KMS-11 (cell line): ENCODE measurements around the gene ZNF543.

Experiments
- H2AFZ ChIP-seq: fragments of 200-600 bp; sonication (generic); 2 replicates; pipeline ENCODE4 v1.6.1; 2016; ENCODE audit warnings: antibody characterized with exemption, mixed run types, low read depth
- H3K27ac ChIP-seq: fragments of 200-600 bp; sonication (generic); 2 replicates; pipeline ENCODE4 v1.6.1; 2016; ENCODE audit warnings: mild to moderate bottlenecking, mixed run types
- H3K27me3 ChIP-seq: fragments of 200-600 bp; sonication (generic); 2 replicates; pipeline ENCODE4 v1.6.1; 2017; ENCODE audit warnings: mild to moderate bottlenecking, low read depth, mixed run types, moderate library complexity; ENCODE audit not compliant: insufficient read depth
- H3K36me3 ChIP-seq: fragments of 200-600 bp; sonication (generic); 2 replicates; pipeline ENCODE4 v1.6.1; 2017; ENCODE audit warnings: mild to moderate bottlenecking, mixed run types; ENCODE audit not compliant: insufficient read depth
- H3K4me1 ChIP-seq: fragments of 200-600 bp; sonication (generic); 2 replicates; pipeline ENCODE4 v1.6.1; 2016; ENCODE audit warnings: mild to moderate bottlenecking, low read depth, mixed run types; ENCODE audit not compliant: poor library complexity, severe bottlenecking
- H3K4me2 ChIP-seq: fragments of 200-600 bp; sonication (generic); 2 replicates; pipeline ENCODE4 v1.7.0; 2016; ENCODE audit warnings: mild to moderate bottlenecking, mixed run types
- H3K4me3 ChIP-seq: fragments of 200-600 bp; sonication (generic); IDR thresholded peaks from 2 replicates; pipeline ENCODE4 v1.6.1; 2017; ENCODE audit warnings: low read depth, low read length, mixed read lengths; ENCODE audit not compliant: insufficient read depth
- H3K79me2 ChIP-seq: fragments of 200-600 bp; sonication (generic); 2 replicates; pipeline ENCODE4 v1.6.1; 2016; ENCODE audit warnings: low read depth, mixed run types; ENCODE audit not compliant: insufficient read depth
- H3K9ac ChIP-seq: fragments of 200-600 bp; sonication (generic); 2 replicates; pipeline ENCODE4 v1.6.1; 2016; ENCODE audit warnings: mild to moderate bottlenecking, mixed run types
- H4K20me1 ChIP-seq: fragments of 200-600 bp; sonication (generic); 2 replicates; pipeline ENCODE4 v1.6.1; 2016; ENCODE audit warnings: mild to moderate bottlenecking, mixed run types; ENCODE audit not compliant: insufficient read depth
- CTCF ChIP-seq: fragments of 200-600 bp; sonication (generic); conservative IDR thresholded peaks from 2 replicates; pipeline ENCODE4 v1.6.1; 2017; ENCODE audit warnings: low read depth, mild to moderate bottlenecking, antibody characterized with exemption, low read length, moderate library complexity, mixed read lengths

The ZNF543 gene

DNA sequence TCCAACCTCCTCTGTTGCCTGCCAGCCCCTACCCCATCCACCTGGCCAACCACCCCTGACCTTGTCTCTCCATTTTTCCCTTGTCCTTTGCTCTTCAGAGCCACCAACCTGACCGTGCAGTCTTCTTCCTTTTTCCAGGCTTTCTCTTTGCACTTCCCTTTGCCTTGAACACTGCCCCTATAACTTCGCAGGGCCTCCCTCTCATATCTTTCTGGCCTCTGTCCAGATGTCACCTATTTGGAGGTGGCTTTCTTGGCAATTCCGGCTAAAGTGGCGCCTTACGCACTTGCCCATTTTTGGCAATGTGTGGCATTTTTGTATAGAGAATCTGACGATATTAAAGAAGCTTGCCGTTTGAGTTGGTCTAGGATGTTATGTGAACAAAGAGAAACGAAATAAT, 844 bp downstream of the ZNF543 start:
- H3K9ac ChIP-seq, result no peak overlapping the region
- no peaks in the 10 kb centered on the region for H3K36me3 ChIP-seq
- peak overlapping the region; percentile 76; the same call in 1 of the 2 replicates for H2AFZ ChIP-seq
- H4K20me1 ChIP-seq, result no peaks in the 10 kb centered on the region
- H3K4me1 ChIP-seq, result no peaks in the 10 kb centered on the region
- H3K79me2 ChIP-seq, result no peaks in the 10 kb centered on the region
- no peaks in the 10 kb centered on the region for H3K27me3 ChIP-seq
- H3K4me3 ChIP-seq, result no peak overlapping the region
- no peak overlapping the region for H3K27ac ChIP-seq
- no peak overlapping the region for H3K4me2 ChIP-seq
- TF ChIP-seq CTCF, result no peak

DNA sequence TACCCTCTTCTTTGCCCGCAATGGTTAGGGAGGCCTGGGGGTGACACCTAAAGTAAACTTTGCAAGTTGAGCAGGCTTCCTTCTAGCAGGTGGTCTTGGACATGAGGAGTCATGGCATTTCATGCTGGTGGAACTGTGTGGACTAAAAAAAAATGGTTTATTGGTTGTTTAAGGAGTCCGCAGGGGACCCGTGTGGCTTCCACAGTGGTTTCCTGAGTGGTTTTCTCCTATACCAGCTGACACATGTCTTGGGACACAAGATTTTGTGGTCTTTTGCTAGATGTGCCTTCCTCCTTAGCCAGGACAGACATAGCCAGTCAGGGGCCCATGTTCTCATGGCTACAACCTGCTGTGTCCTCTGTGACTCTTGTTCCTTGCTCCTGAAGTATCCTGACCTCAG, 1.5 kb downstream of the ZNF543 start:
- no peak for TF ChIP-seq CTCF
- H3K4me3 ChIP-seq, result no peak overlapping the region

GRCh38 chr19:57324992-57325391, 4.7 kb downstream of the ZNF543 start:
- no peaks in the 10 kb centered on the region for H3K4me1 ChIP-seq
- H4K20me1 ChIP-seq, result no peaks in the 10 kb centered on the region
- no peak overlapping the region for H3K9ac ChIP-seq
- H3K36me3 ChIP-seq, result no peaks in the 10 kb centered on the region
- no peaks in the 10 kb centered on the region for H3K27me3 ChIP-seq
- H3K79me2 ChIP-seq, result no peaks in the 10 kb centered on the region
- no peak overlapping the region for H3K4me2 ChIP-seq
- no peak for TF ChIP-seq CTCF
- H3K4me3 ChIP-seq, result no peak overlapping the region
- no peak overlapping the region for H3K27ac ChIP-seq
- no peak overlapping the region for H2AFZ ChIP-seq

More for the DNA sequence above, 1.5 kb downstream of the ZNF543 start:
- Histone ChIP-seq H3K9ac (no peak overlapping the region), H3K36me3 (no peaks in the 10 kb centered on the region), H3K4me2 (no peak overlapping the region), H3K4me1 (no peaks in the 10 kb centered on the region), H3K27me3 (no peaks in the 10 kb centered on the region), H3K27ac (no peak overlapping the region), H3K79me2 (no peaks in the 10 kb centered on the region), H4K20me1 (no peaks in the 10 kb centered on the region), H2AFZ (no peak overlapping the region)

DNA sequence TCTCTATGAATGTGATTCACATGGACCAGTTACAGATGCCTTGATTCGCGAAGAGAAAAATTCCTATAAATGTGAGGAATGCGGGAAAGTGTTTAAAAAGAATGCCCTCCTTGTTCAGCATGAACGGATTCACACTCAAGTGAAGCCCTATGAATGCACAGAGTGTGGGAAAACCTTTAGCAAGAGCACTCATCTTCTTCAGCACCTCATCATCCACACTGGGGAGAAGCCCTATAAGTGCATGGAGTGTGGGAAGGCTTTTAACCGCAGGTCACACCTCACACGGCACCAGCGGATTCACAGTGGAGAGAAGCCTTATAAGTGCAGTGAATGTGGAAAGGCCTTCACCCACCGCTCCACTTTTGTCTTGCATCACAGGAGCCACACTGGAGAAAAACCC, 7.7 kb downstream of the ZNF543 start:
- H3K36me3 ChIP-seq, result no peaks in the 10 kb centered on the region
- H3K79me2 ChIP-seq, result no peaks in the 10 kb centered on the region
- no peak overlapping the region for H3K4me3 ChIP-seq
- H3K27ac ChIP-seq, result no peak overlapping the region
- no peaks in the 10 kb centered on the region for H3K27me3 ChIP-seq
- no peak for TF ChIP-seq CTCF
- no peak overlapping the region for H3K9ac ChIP-seq
- no peaks in the 10 kb centered on the region for H4K20me1 ChIP-seq
- no peak overlapping the region for H2AFZ ChIP-seq
- H3K4me1 ChIP-seq, result no peaks in the 10 kb centered on the region
- no peak overlapping the region for H3K4me2 ChIP-seq
